Fibroblast of lung (primary cell): ENCODE results near the gene SORCS2. TPM values are rescaled to one million over a fixed set of nuclear protein-coding genes. Genes with fewer than 3 reads are reported as not detected.

ENCODE experiments used
- DNase-seq, 2 donors: peaks; one replicate each; pipeline versions ENCODE4 v3.0.0 to v3.0.0-alpha.2; 2010; ENCODE audit warnings: low read depth in 2 of 2
- H2AFZ ChIP-seq: 2 replicates; pipeline ENCODE4 v1.5.1; 2012; ENCODE audit warnings: low read length, control low read depth, inconsistent platforms
- H3K27ac ChIP-seq: 2 replicates; pipeline ENCODE4 v1.5.1; 2011; ENCODE audit warnings: low read length, control low read depth; ENCODE audit not compliant: insufficient read depth
- H3K27me3 ChIP-seq: 2 replicates; pipeline ENCODE4 v1.5.1; 2011; ENCODE audit warnings: mild to moderate bottlenecking, low read length; ENCODE audit not compliant: control insufficient read depth, insufficient read depth
- H3K36me3 ChIP-seq: 2 replicates; pipeline ENCODE4 v1.5.1; 2011; ENCODE audit warnings: low read length; ENCODE audit not compliant: control insufficient read depth, insufficient read depth
- H3K4me1 ChIP-seq: 2 replicates; pipeline ENCODE4 v1.5.1; 2011; ENCODE audit warnings: low read length; ENCODE audit not compliant: control insufficient read depth, insufficient read depth; ENCODE audit errors: extremely low read depth
- H3K4me2 ChIP-seq: 2 replicates; pipeline ENCODE4 v1.5.1; 2011; ENCODE audit warnings: low read length, control low read depth; ENCODE audit not compliant: insufficient read depth; ENCODE audit errors: extremely low read depth
- H3K4me3 ChIP-seq, 4 experiments: fragments of 200-600 bp in 1 of 4; sonication (generic) in 1 of 4; replicated peaks in 1 of 4; 2 replicates each; pipeline ENCODE4 v1.5.1; 2011 to 2016; ENCODE audit warnings: low read length in 4 of 4, low read depth in 3 of 4, mild to moderate bottlenecking in 3 of 4, control low read depth in 2 of 4, inconsistent platforms in 1 of 4, mixed read lengths in 1 of 4; ENCODE audit not compliant: insufficient read depth in 1 of 4; ENCODE audit errors: control extremely low read depth in 1 of 4
- H3K79me2 ChIP-seq: 2 replicates; pipeline ENCODE4 v1.5.1; 2012; ENCODE audit warnings: mild to moderate bottlenecking, low read length, inconsistent platforms; ENCODE audit not compliant: control insufficient read depth, insufficient read depth
- H3K9ac ChIP-seq: 2 replicates; pipeline ENCODE4 v1.5.1; 2011; ENCODE audit warnings: mild to moderate bottlenecking, low read length, control low read depth; ENCODE audit not compliant: insufficient read depth
- H3K9me3 ChIP-seq: 2 replicates; pipeline ENCODE4 v1.5.1; 2012; ENCODE audit warnings: low read depth, low read length; ENCODE audit not compliant: control insufficient read depth, insufficient read depth
- H4K20me1 ChIP-seq: 2 replicates; pipeline ENCODE4 v1.5.1; 2011; ENCODE audit warnings: low read length; ENCODE audit not compliant: control insufficient read depth, insufficient read depth; ENCODE audit errors: extremely low read depth
- CTCF ChIP-seq, 2 donors: IDR thresholded peaks in 1 of 2; conservative IDR thresholded peaks in 1 of 2; 1 replicate in 1 of 2; 2 replicates in 1 of 2; pipeline ENCODE4 v1.5.1; 2011 to 2012; ENCODE audit warnings: low read length in 2 of 2, control low read depth in 1 of 2, inconsistent platforms in 1 of 2, low read depth in 1 of 2, mild to moderate bottlenecking in 1 of 2
- EZH2 ChIP-seq: IDR thresholded peaks from 2 replicates; pipeline ENCODE4 v1.5.1; 2012; ENCODE audit warnings: low read length, control low read depth, mild to moderate bottlenecking; ENCODE audit errors: missing control alignments
- polyA plus RNA-seq, 2 donors: library from polyadenylated mRNA; depleted of rRNA in 1 of 2; stranded (reverse) in 1 of 2; unstranded in 1 of 2; fragments of >200 nt; gene quantifications; 2 replicates each; pipeline ENCODE4 v1.2.1, GENCODE V29; 2011 to 2012; ENCODE audit warnings: missing spikeins in 1 of 2
- total RNA-seq: library from RNA; depleted of rRNA; stranded (reverse); fragments of >200 nt; gene quantifications from 2 replicates; pipeline ENCODE4 v1.2.1, GENCODE V29; 2014

The SORCS2 gene
- total and polyA plus RNA-seq, 2 donors (not counting 1 experiment from before 2014, with no cell fraction given), result 0.17 to 0.41 TPM

- no peak for DNase-seq
- H3K36me3 ChIP-seq, result no peaks in the 10 kb centered on the region
- no peaks in the 10 kb centered on the region for H4K20me1 ChIP-seq
- no peak overlapping the region for H3K4me3 ChIP-seq
- H3K79me2 ChIP-seq, result no peaks in the 10 kb centered on the region
- TF ChIP-seq EZH2 (no peak), CTCF (conservative IDR thresholded peaks at IDR 0.05 in 1 of 2, IDR thresholded peaks at IDR 0.05 in 1 of 2; ENCODE audit: low read depth in 1 of 2, low read length in 2 of 2) (no peak)
- peaks cover 5% of the 10 kb centered on the region for H3K4me1 ChIP-seq
- no peaks in the 10 kb centered on the region for H3K9me3 ChIP-seq
- H3K27ac ChIP-seq, result no peak overlapping the region
- H3K27me3 ChIP-seq, result peaks cover 3% of the 10 kb centered on the region
- no peak overlapping the region for H3K4me2 ChIP-seq
- H3K9ac ChIP-seq, result no peak overlapping the region
- H2AFZ ChIP-seq, result no peak overlapping the region
Observed at GRCh38 chr4:7359400-7360062, 167.2 kb downstream of the SORCS2 start.

GRCh38 chr4:7360806-7361205 is 168.5 kb downstream of the SORCS2 start:
- Histone ChIP-seq H3K9me3 (no peaks in the 10 kb centered on the region), H4K20me1 (no peaks in the 10 kb centered on the region), H3K79me2 (no peaks in the 10 kb centered on the region), H3K27me3 (peaks cover 13% of the 10 kb centered on the region), H3K36me3 (no peaks in the 10 kb centered on the region), H3K27ac (no peak overlapping the region), H3K4me1 (peaks cover 2% of the 10 kb centered on the region), H3K4me2 (no peak overlapping the region), H2AFZ (no peak overlapping the region), H3K4me3 (no peak overlapping the region), H3K9ac (no peak overlapping the region)
- DNase-seq, result no peak
- no peak for TF ChIP-seq CTCF (conservative IDR thresholded peaks at IDR 0.05 in 1 of 2, IDR thresholded peaks at IDR 0.05 in 1 of 2; ENCODE audit: low read depth in 1 of 2, low read length in 2 of 2)
- no peak for TF ChIP-seq EZH2

- no peak overlapping the region for H3K4me3 ChIP-seq
- DNase-seq, result no peak
- no peaks in the 10 kb centered on the region for H4K20me1 ChIP-seq
- peaks cover 2% of the 10 kb centered on the region for H3K4me1 ChIP-seq
- H3K36me3 ChIP-seq, result no peaks in the 10 kb centered on the region
- TF ChIP-seq CTCF (conservative IDR thresholded peaks at IDR 0.05 in 1 of 2, IDR thresholded peaks at IDR 0.05 in 1 of 2; ENCODE audit: low read depth in 1 of 2, low read length in 2 of 2), result no peak
- no peak for TF ChIP-seq EZH2
- H3K27ac ChIP-seq, result no peak overlapping the region
- no peak overlapping the region for H3K4me2 ChIP-seq
- no peaks in the 10 kb centered on the region for H3K79me2 ChIP-seq
- H2AFZ ChIP-seq, result no peak overlapping the region
- H3K9ac ChIP-seq, result no peak overlapping the region
- peaks cover 15% of the 10 kb centered on the region for H3K27me3 ChIP-seq
- no peaks in the 10 kb centered on the region for H3K9me3 ChIP-seq
Observed at GRCh38 chr4:7361280-7361895, 169.1 kb downstream of the SORCS2 start.
